DOHH2 (cell line): ENCODE data around the gene RNU6-1.
A peak's percentile ranks its signal among the peaks of the same experiment; 100 is the strongest.

Source experiments
- H3F3A ChIP-seq: fragments of 200-600 bp; sonication (generic), shearing (Covaris generic); 2 replicates; pipeline ENCODE4 v1.6.0; 2016; ENCODE audit warnings: antibody characterized with exemption, mild to moderate bottlenecking; ENCODE audit not compliant: control insufficient read depth, insufficient read depth
- H3K27ac ChIP-seq: fragments of 200-600 bp; sonication (generic); 2 replicates; pipeline ENCODE4 v1.5.1; 2014; ENCODE audit warnings: low read depth, mild to moderate bottlenecking, low read length, moderate library complexity
- H3K27me3 ChIP-seq: fragments of 200-600 bp; sonication (generic); 2 replicates; pipeline ENCODE4 v1.6.1; 2014; ENCODE audit warnings: mild to moderate bottlenecking, low read length, mixed read lengths; ENCODE audit not compliant: control insufficient read depth
- H3K36me3 ChIP-seq: fragments of 200-600 bp; sonication (generic); 2 replicates; pipeline ENCODE4 v1.6.1; 2014; ENCODE audit warnings: mild to moderate bottlenecking, low read length, moderate library complexity, mixed read lengths; ENCODE audit not compliant: control insufficient read depth
- H3K4me1 ChIP-seq: fragments of 200-600 bp; sonication (generic); 2 replicates; pipeline ENCODE4 v1.6.1; 2014; ENCODE audit warnings: mild to moderate bottlenecking, low read length, mixed read lengths; ENCODE audit not compliant: control insufficient read depth
- H3K4me2 ChIP-seq: fragments of 200-600 bp; sonication (generic); 2 replicates; pipeline ENCODE4 v1.6.0; 2014; ENCODE audit warnings: mild to moderate bottlenecking, low read length, moderate library complexity
- H3K4me3 ChIP-seq: fragments of 200-600 bp; sonication (generic); 2 replicates; pipeline ENCODE4 v1.5.1; 2014; ENCODE audit warnings: mild to moderate bottlenecking, low read length, mixed read lengths
- H3K79me2 ChIP-seq: fragments of 200-600 bp; sonication (generic); 2 replicates; pipeline ENCODE4 v1.6.1; 2014; ENCODE audit warnings: mild to moderate bottlenecking, low read length, mixed read lengths; ENCODE audit not compliant: control insufficient read depth
- H3K9me2 ChIP-seq: fragments of 200-600 bp; sonication (generic); replicated peaks from 2 replicates; pipeline ENCODE4 v1.6.1; 2014; ENCODE audit warnings: mild to moderate bottlenecking, low read length, mixed read lengths; ENCODE audit not compliant: control insufficient read depth
- H3K9me3 ChIP-seq: fragments of 200-600 bp; sonication (generic); 2 replicates; pipeline ENCODE4 v1.6.1; 2014; ENCODE audit warnings: antibody characterized with exemption, low read length, mixed read lengths; ENCODE audit not compliant: control insufficient read depth, insufficient read depth
- H4K20me1 ChIP-seq: fragments of 200-600 bp; sonication (generic); 2 replicates; pipeline ENCODE4 v1.6.0; 2014; ENCODE audit warnings: low read depth, mild to moderate bottlenecking, antibody characterized with exemption, low read length, moderate library complexity; ENCODE audit not compliant: control insufficient read depth, insufficient read depth
- CTCF ChIP-seq: fragments of 200-600 bp; sonication (generic); IDR thresholded peaks from one replicate; pipeline ENCODE4 v1.5.1; 2014; ENCODE audit warnings: antibody characterized with exemption, mild to moderate bottlenecking, low read depth, low read length; ENCODE audit not compliant: poor library complexity, severe bottlenecking
- EZH2phosphoT487 ChIP-seq: fragments of 200-600 bp; sonication (generic); IDR thresholded peaks from 2 replicates; pipeline ENCODE4 v1.6.1; 2017; ENCODE audit warnings: borderline replicate concordance, mild to moderate bottlenecking, antibody characterized with exemption, low read length, moderate library complexity, mixed read lengths

Gene RNU6-1

GRCh38 chr15:67832897-67833709 is 6.7 kb downstream of the RNU6-1 start:
- Histone ChIP-seq H3K79me2 (no peaks in the 10 kb centered on the region), H3K4me3 (peak overlapping the region; percentile 74), H3K9me2 (no peaks in the 10 kb centered on the region), H3K27ac (no peak overlapping the region), H3K36me3 (no peaks in the 10 kb centered on the region), H3K9me3 (no peaks in the 10 kb centered on the region), H4K20me1 (no peaks in the 10 kb centered on the region), H3K27me3 (peaks cover 37% of the 10 kb centered on the region), H3F3A (peaks cover 11% of the 10 kb centered on the region; the same call in 1 of the 2 replicates), H3K4me2 (peak overlapping the region; percentile 92), H3K4me1 (peaks cover 46% of the 10 kb centered on the region)
- TF ChIP-seq CTCF (no peak), EZH2phosphoT487 (peak; percentile 78; the same call in 1 of the 2 replicates)

- H4K20me1 ChIP-seq = no peaks in the 10 kb centered on the region
- no peaks in the 10 kb centered on the region for H3K9me2 ChIP-seq
- H3F3A ChIP-seq = peaks cover 2% of the 10 kb centered on the region; the same call in 1 of the 2 replicates
- H3K36me3 ChIP-seq = no peaks in the 10 kb centered on the region
- no peaks in the 10 kb centered on the region for H3K9me3 ChIP-seq
- TF ChIP-seq EZH2phosphoT487 (no peak), CTCF (peak; percentile 23)
- H3K4me1 ChIP-seq = peaks cover 41% of the 10 kb centered on the region
- H3K4me2 ChIP-seq = no peak overlapping the region
- H3K4me3 ChIP-seq = no peak overlapping the region
- no peak overlapping the region for H3K27ac ChIP-seq
- peaks cover 37% of the 10 kb centered on the region for H3K27me3 ChIP-seq
- H3K79me2 ChIP-seq = no peaks in the 10 kb centered on the region
Observed at GRCh38 chr15:67832031-67832551, 7.8 kb downstream of the RNU6-1 start.

GRCh38 chr15:67831363-67831762 is 8.5 kb downstream of the RNU6-1 start:
- Histone ChIP-seq H3K4me3 (no peak overlapping the region), H3K79me2 (no peaks in the 10 kb centered on the region), H3K27me3 (peaks cover 37% of the 10 kb centered on the region), H3K4me1 (peaks cover 35% of the 10 kb centered on the region), H3K27ac (no peak overlapping the region), H3K36me3 (no peaks in the 10 kb centered on the region), H3K9me3 (no peaks in the 10 kb centered on the region; the same call in 1 of the 2 replicates), H4K20me1 (no peaks in the 10 kb centered on the region), H3K4me2 (no peak overlapping the region), H3K9me2 (no peaks in the 10 kb centered on the region), H3F3A (no peaks in the 10 kb centered on the region)
- TF ChIP-seq CTCF = no peak
- TF ChIP-seq EZH2phosphoT487 = no peak
